Posterior cingulate gyrus (tissue), 11 donors: ENCODE data around the gene KAZN.

Experiments
- DNase-seq, 10 donors: peaks; one replicate each; pipeline versions ENCODE4 v3.0.0 to v3.0.0-alpha.2; 2020 to 2021; ENCODE audit warnings: mixed read lengths in 3 of 10
- intact Hi-C: fragments of 100-400 bp; cut with DNase I; formaldehyde crosslinking; loops from one replicate; pipeline ENCODE4 v1.15.1; 2023

The KAZN gene

GRCh38 chr1:14666373-14666772, 67.9 kb downstream of the KAZN start:
- intact Hi-C loops, result no loop called here

GRCh38 chr1:14666962-14667650, 68.6 kb downstream of the KAZN start:
- intact Hi-C loops, result no loop called here
- peak in 1 of 10 donors; percentile 52 for DNase-seq

More at GRCh38 chr1:14666373-14666772, 67.9 kb downstream of the KAZN start:
- peak in 1 of 10 donors; percentile 22 for DNase-seq

- intact Hi-C loops, result no loop called here
- DNase-seq, result no peak
Measured at GRCh38 chr1:14667651-14667984, 69.1 kb downstream of the KAZN start.

- peak in 1 of 10 donors; percentile 29 for DNase-seq
- intact Hi-C loops, result no loop called here
Measured at GRCh38 chr1:14668538-14668937, 70.1 kb downstream of the KAZN start.

GRCh38 chr1:14672005-14672404, 73.5 kb downstream of the KAZN start:
- intact Hi-C loops, result no loop called here
- no peak for DNase-seq

GRCh38 chr1:14674030-14674429, 75.5 kb downstream of the KAZN start:
- intact Hi-C loops, result no loop called here
- no peak for DNase-seq

GRCh38 chr1:14676400-14676799, 77.9 kb downstream of the KAZN start:
- DNase-seq, result no peak
- intact Hi-C loops, result no loop called here

GRCh38 chr1:14677292-14677971, 78.9 kb downstream of the KAZN start:
- intact Hi-C loops, result no loop called here
- peak in 1 of 10 donors; percentile 41 for DNase-seq

GRCh38 chr1:14678011-14678638, 79.6 kb downstream of the KAZN start:
- DNase-seq, result peak in 1 of 10 donors; percentile 24
- intact Hi-C loops, result no loop called here

- intact Hi-C loops, result no loop called here
- DNase-seq, result no peak
Measured at GRCh38 chr1:14679027-14679688, 80.7 kb downstream of the KAZN start.

- intact Hi-C loops, result no loop called here
- DNase-seq, result no peak
Measured at GRCh38 chr1:14681182-14681581, 82.7 kb downstream of the KAZN start.

GRCh38 chr1:14682941-14683621, 84.6 kb downstream of the KAZN start:
- no peak for DNase-seq
- intact Hi-C loops, result no loop called here

GRCh38 chr1:14685078-14685477, 86.6 kb downstream of the KAZN start:
- no peak for DNase-seq
- intact Hi-C loops, result no loop called here

- DNase-seq, result no peak
- intact Hi-C loops, result no loop called here
Measured at GRCh38 chr1:14686701-14687100, 88.2 kb downstream of the KAZN start.

- DNase-seq, result no peak
- intact Hi-C loops, result no loop called here
Measured at GRCh38 chr1:14687147-14687546, 88.7 kb downstream of the KAZN start.

GRCh38 chr1:14689996-14690615, 91.6 kb downstream of the KAZN start:
- intact Hi-C loops, result no loop called here
- peak in 6 of 10 donors; percentile 24 to 84 (median 42) for DNase-seq

GRCh38 chr1:14693949-14694348, 95.5 kb downstream of the KAZN start:
- intact Hi-C loops, result no loop called here
- peak in 1 of 10 donors; percentile 16 for DNase-seq

GRCh38 chr1:14694589-14694988, 96.1 kb downstream of the KAZN start:
- DNase-seq, result no peak
- intact Hi-C loops, result no loop called here

GRCh38 chr1:14696761-14697160, 98.3 kb downstream of the KAZN start:
- intact Hi-C loops, result no loop called here

GRCh38 chr1:14697353-14697752, 98.9 kb downstream of the KAZN start:
- intact Hi-C loops, result no loop called here

More at GRCh38 chr1:14696761-14697160, 98.3 kb downstream of the KAZN start:
- no peak for DNase-seq

More at GRCh38 chr1:14697353-14697752, 98.9 kb downstream of the KAZN start:
- no peak for DNase-seq
